ENCODE data around the gene CHD1L.
"Not testable (repeated sequence)": the region's sequence is repeated elsewhere in the genome, so short reads cannot be mapped to it uniquely, and the experiment has no call there.

Gene CHD1L

GRCh38 chr1:147242449-147243227, at the start of gene CHD1L:
Gene CHD1L (plus strand): TSS chr1:147242684. CDS start chr1:147242704, 20 bp downstream.
- DNase-seq: peak; percentile 98

GRCh38 chr1:147197324-147197723, 45.2 kb upstream of the CHD1L start:
- not testable (repeated sequence) for DNase-seq

GRCh38 chr1:147201276-147201675, 41.2 kb upstream of the CHD1L start:
- no peak for DNase-seq

- DNase-seq: no peak
Measured at GRCh38 chr1:147201786-147202185, 40.7 kb upstream of the CHD1L start.

GRCh38 chr1:147202576-147202975, 39.9 kb upstream of the CHD1L start:
- no peak for DNase-seq

GRCh38 chr1:147204080-147204479, 38.4 kb upstream of the CHD1L start:
- DNase-seq: no peak

GRCh38 chr1:147207192-147207591, 35.3 kb upstream of the CHD1L start:
- no peak for DNase-seq

- no peak for DNase-seq
Measured at GRCh38 chr1:147208619-147209018, 33.9 kb upstream of the CHD1L start.

- DNase-seq: no peak
Measured at GRCh38 chr1:147209825-147210821, 32.4 kb upstream of the CHD1L start.

GRCh38 chr1:147210987-147211386, 31.5 kb upstream of the CHD1L start:
- DNase-seq: no peak

GRCh38 chr1:147211577-147211976, 30.9 kb upstream of the CHD1L start:
- no peak for DNase-seq

GRCh38 chr1:147213271-147213670, 29.2 kb upstream of the CHD1L start:
- DNase-seq: no peak

GRCh38 chr1:147214325-147214724, 28.2 kb upstream of the CHD1L start:
- DNase-seq: no peak

GRCh38 chr1:147214842-147215539, 27.5 kb upstream of the CHD1L start:
- DNase-seq: no peak

- DNase-seq: no peak
Measured at GRCh38 chr1:147215540-147215916, 27.0 kb upstream of the CHD1L start.

GRCh38 chr1:147216124-147216523, 26.4 kb upstream of the CHD1L start:
- DNase-seq: no peak

GRCh38 chr1:147217141-147217540, 25.3 kb upstream of the CHD1L start:
- DNase-seq: no peak

- DNase-seq: no peak
Measured at GRCh38 chr1:147218606-147219005, 23.9 kb upstream of the CHD1L start.

GRCh38 chr1:147223740-147224615, 18.5 kb upstream of the CHD1L start:
- DNase-seq: no peak

- peak; percentile 71 for DNase-seq
Measured at GRCh38 chr1:147225193-147225730, 17.2 kb upstream of the CHD1L start, which contains the start of gene FMO5. Gene FMO5 (minus strand): TSS chr1:147225339. CDS start chr1:147225029, 310 bp downstream.

GRCh38 chr1:147231032-147231431, 11.5 kb upstream of the CHD1L start:
- DNase-seq: not testable (repeated sequence)

- DNase-seq: not testable (repeated sequence)
Measured at GRCh38 chr1:147233903-147234302, 8.6 kb upstream of the CHD1L start.
